Thoracic aorta (tissue), 2 donors: Measurements from ENCODE around the gene DHODH. TPM values are rescaled to one million over a fixed set of nuclear protein-coding genes. Genes with fewer than 3 reads are reported as not detected.

Experiments
- ATAC-seq: fragments of 150-250 bp; one replicate; pipeline ENCODE4 v1.8.0; 2017; ENCODE audit warnings: low read depth; ENCODE audit not compliant: insufficient number of reproducible peaks, low FRiP score
- DNase-seq: peaks from one replicate; pipeline ENCODE4 v3.0.0-alpha.2; 2020; ENCODE audit warnings: low spot score
- H3K27ac ChIP-seq, 2 donors: fragments of 200-600 bp; sonication (generic); 1 replicate in 1 of 2; 2 replicates in 1 of 2; pipeline ENCODE4 v1.5.1; 2016; ENCODE audit warnings: mild to moderate bottlenecking in 2 of 2, moderate library complexity in 2 of 2
- H3K27me3 ChIP-seq: fragments of 200-600 bp; sonication (generic); replicated peaks from 2 replicates; pipeline ENCODE4 v1.6.0; 2016; ENCODE audit warnings: mild to moderate bottlenecking; ENCODE audit not compliant: insufficient read depth
- H3K36me3 ChIP-seq: fragments of 200-600 bp; sonication (generic); one replicate; pipeline ENCODE4 v1.5.1; 2016
- H3K4me1 ChIP-seq, 2 donors: fragments of 200-600 bp; sonication (generic); 1 replicate in 1 of 2; 2 replicates in 1 of 2; pipeline versions ENCODE4 v1.5.1 to v1.6.0; 2016; ENCODE audit warnings: low read depth in 2 of 2, mild to moderate bottlenecking in 1 of 2; ENCODE audit not compliant: control insufficient read depth in 1 of 2
- H3K4me3 ChIP-seq: fragments of 200-600 bp; sonication (generic); 2 replicates; pipeline ENCODE4 v1.5.1; 2016; ENCODE audit warnings: mild to moderate bottlenecking
- H3K9me3 ChIP-seq: fragments of 200-600 bp; sonication (generic); 2 replicates; pipeline ENCODE4 v1.5.1; 2016
- total RNA-seq, 2 donors: library from RNA; depleted of rRNA; stranded (reverse); fragments of >200 nt; gene quantifications; one replicate each; pipeline versions ENCODE4 v1.1.0 to v1.2.3, GENCODE V29; 2016
- TF ChIP-seq, protein P1 (sequence below): fragments of 200-600 bp; sonication (generic); IDR thresholded peaks from one replicate; pipeline ENCODE4 v1.5.1; 2019; ENCODE audit warnings: antibody characterized with exemption

Gene DHODH
- total RNA-seq, 2 donors from 2014 or later, result 4.7 to 11.1 TPM

DNA sequence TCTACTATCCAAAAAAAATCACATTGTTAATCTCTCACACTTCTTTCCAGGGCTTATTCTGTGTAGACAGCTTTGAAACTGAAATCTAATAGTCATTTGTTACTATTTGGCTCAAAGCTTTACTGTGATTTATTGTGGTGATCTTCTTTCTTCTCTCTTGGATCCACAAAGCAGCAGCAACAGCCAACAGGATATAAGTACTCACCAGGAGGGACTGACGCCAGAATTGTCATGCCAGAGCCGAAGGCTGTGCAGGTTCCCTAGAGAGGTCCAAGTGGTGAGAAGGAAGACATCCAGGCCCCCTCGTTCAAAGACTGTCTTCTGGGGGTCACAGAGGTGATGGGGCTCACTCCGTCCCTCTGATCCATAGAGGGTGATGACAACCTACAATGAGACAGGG lies 41.6 kb upstream of the DHODH start:
- Histone ChIP-seq H3K4me3 (no peak overlapping the region), H3K9me3 (no peaks in the 10 kb centered on the region), H3K36me3 (no peaks in the 10 kb centered on the region), H3K27me3 (no peaks in the 10 kb centered on the region), H3K4me1 (no peaks in the 10 kb centered on the region), H3K27ac (no peak overlapping the region)
- ATAC-seq (no peak), DNase-seq (no peak)
- TF ChIP-seq, protein P1, sequence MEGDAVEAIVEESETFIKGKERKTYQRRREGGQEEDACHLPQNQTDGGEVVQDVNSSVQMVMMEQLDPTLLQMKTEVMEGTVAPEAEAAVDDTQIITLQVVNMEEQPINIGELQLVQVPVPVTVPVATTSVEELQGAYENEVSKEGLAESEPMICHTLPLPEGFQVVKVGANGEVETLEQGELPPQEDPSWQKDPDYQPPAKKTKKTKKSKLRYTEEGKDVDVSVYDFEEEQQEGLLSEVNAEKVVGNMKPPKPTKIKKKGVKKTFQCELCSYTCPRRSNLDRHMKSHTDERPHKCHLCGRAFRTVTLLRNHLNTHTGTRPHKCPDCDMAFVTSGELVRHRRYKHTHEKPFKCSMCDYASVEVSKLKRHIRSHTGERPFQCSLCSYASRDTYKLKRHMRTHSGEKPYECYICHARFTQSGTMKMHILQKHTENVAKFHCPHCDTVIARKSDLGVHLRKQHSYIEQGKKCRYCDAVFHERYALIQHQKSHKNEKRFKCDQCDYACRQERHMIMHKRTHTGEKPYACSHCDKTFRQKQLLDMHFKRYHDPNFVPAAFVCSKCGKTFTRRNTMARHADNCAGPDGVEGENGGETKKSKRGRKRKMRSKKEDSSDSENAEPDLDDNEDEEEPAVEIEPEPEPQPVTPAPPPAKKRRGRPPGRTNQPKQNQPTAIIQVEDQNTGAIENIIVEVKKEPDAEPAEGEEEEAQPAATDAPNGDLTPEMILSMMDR, result no peak

DNA sequence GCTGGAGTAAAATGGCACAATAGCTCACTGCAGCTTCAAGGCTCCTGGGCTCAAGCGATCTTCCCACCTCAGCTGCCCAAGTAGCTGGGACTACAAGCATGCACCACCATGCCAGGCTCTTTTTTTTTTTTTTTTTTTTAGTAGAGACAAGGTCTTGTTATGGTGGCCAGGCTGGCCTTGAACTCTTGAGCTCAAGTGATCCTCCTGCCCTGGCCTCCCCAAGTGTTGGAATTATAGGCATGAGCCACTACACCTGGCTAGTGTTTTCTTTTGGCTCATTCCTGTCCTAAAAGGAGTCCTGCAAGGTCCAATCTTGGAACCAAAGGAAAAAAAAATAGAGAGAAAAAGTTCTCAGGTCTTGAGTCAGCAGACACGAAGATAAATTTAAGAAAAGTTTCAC lies 39.2 kb upstream of the DHODH start:
- Histone ChIP-seq H3K27me3 (no peaks in the 10 kb centered on the region), H3K4me1 (no peaks in the 10 kb centered on the region), H3K4me3 (no peak overlapping the region), H3K27ac (no peak overlapping the region), H3K36me3 (no peaks in the 10 kb centered on the region), H3K9me3 (no peaks in the 10 kb centered on the region)
- TF ChIP-seq, protein P1, result no peak
- DNase-seq (no peak), ATAC-seq (no peak)

DNA sequence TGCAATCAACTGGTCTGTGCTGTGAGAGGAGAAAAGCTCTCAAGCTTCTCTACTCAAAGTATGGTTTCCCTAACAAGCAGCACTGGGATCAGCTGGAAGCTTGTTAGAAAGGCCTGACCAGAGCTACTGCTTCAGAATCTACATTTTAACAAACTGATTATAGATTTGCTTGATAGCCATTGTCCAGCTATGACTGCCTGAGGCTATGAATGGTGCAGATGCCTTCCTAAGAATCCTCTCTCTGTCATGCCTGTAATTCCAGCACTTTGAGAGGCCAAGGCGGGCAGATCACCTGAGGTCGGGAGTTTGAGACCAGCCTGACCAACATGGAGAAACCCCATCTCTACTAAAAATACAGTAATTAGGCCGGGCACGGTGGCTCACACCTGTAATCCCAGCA lies 37.0 kb upstream of the DHODH start:
- DNase-seq (no peak), ATAC-seq (no peak)
- Histone ChIP-seq H3K4me1 (no peaks in the 10 kb centered on the region), H3K27ac (no peak overlapping the region), H3K4me3 (no peak overlapping the region), H3K9me3 (no peaks in the 10 kb centered on the region), H3K27me3 (no peaks in the 10 kb centered on the region), H3K36me3 (no peaks in the 10 kb centered on the region)
- TF ChIP-seq, protein P1, result no peak

DNA sequence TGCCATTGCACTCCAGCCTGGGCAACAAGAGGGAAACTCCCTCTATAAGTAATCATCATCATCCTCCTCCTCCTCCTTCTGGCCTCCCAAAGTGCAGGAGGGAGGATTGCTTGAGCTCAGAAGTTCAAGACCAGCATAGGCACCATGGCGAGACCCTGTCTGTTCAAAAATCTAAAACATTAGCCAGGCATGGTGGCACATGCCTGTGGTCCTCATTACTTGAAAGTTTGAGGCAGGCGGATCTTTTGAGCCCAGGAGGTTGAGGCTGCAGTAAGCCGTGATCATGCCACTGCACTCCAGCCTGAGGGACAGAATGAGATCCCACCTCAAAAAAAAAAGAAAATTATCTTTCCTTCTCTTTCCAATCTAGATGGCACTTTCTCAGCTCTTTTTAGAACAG lies 36.2 kb upstream of the DHODH start:
- H3K27ac ChIP-seq, result no peak overlapping the region
- no peaks in the 10 kb centered on the region for H3K4me1 ChIP-seq
- TF ChIP-seq, protein P1, result no peak
- no peaks in the 10 kb centered on the region for H3K27me3 ChIP-seq
- no peaks in the 10 kb centered on the region for H3K36me3 ChIP-seq
- no peaks in the 10 kb centered on the region for H3K9me3 ChIP-seq
- no peak for ATAC-seq
- no peak overlapping the region for H3K4me3 ChIP-seq
- DNase-seq, result no peak

DNA sequence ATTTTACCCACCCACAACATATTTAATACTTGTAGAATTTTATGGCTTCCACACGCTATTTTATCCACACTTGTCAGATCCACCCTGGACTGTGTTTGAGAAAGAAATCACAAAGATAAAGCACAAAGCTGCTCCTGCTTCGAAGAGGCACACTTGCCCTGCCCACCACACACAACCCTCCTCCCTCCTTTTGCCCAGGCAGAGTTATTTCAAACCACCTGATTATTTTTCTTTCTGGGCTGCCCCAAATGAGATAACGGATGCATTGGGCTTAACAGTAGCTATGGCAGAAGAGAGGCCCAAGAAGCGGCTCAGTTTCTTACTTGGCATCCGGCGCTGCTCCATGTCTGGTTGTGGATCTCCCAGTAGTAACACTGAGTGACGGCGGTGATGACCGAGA lies 35.5 kb upstream of the DHODH start:
- ATAC-seq (no peak), DNase-seq (no peak)
- Histone ChIP-seq H3K27ac (no peak overlapping the region), H3K4me3 (no peak overlapping the region), H3K9me3 (no peaks in the 10 kb centered on the region), H3K36me3 (no peaks in the 10 kb centered on the region), H3K4me1 (no peaks in the 10 kb centered on the region), H3K27me3 (no peaks in the 10 kb centered on the region)
- TF ChIP-seq, protein P1, result no peak
